Mucosa of stomach (tissue), 1 donor: ENCODE data around the gene SMIM28.

Experiments used
- H3K27me3 ChIP-seq: one replicate; pipeline ENCODE4 v1.7.0; 2013; ENCODE audit warnings: mild to moderate bottlenecking, low read length; ENCODE audit not compliant: control insufficient read depth, insufficient read depth
- H3K36me3 ChIP-seq: one replicate; pipeline ENCODE4 v1.7.0; 2013; ENCODE audit warnings: low read length; ENCODE audit not compliant: control insufficient read depth, insufficient read depth
- H3K4me1 ChIP-seq: one replicate; pipeline ENCODE4 v1.7.0; 2013; ENCODE audit warnings: mild to moderate bottlenecking, low read length; ENCODE audit not compliant: control insufficient read depth, insufficient read depth
- H3K4me3 ChIP-seq: one replicate; pipeline ENCODE4 v1.7.0; 2013; ENCODE audit warnings: low read length
- H3K9ac ChIP-seq: one replicate; pipeline ENCODE4 v1.7.0; 2013; ENCODE audit warnings: mild to moderate bottlenecking, low read length, moderate library complexity
- H3K9me3 ChIP-seq: one replicate; pipeline ENCODE4 v1.7.0; 2013; ENCODE audit warnings: mild to moderate bottlenecking, low read length, moderate library complexity; ENCODE audit not compliant: control insufficient read depth
- donor health status: Pancreatic carcinoma.

SMIM28 gene

GRCh38 chr6:138428944-138429598, 51.4 kb downstream of the SMIM28 start:
- H3K36me3 ChIP-seq, result no peaks in the 10 kb centered on the region
- H3K4me3 ChIP-seq, result no peak overlapping the region
- no peak overlapping the region for H3K9ac ChIP-seq
- no peaks in the 10 kb centered on the region for H3K27me3 ChIP-seq
- no peaks in the 10 kb centered on the region for H3K9me3 ChIP-seq
- H3K4me1 ChIP-seq, result peaks cover 6% of the 10 kb centered on the region

- Histone ChIP-seq H3K9ac (no peak overlapping the region), H3K4me3 (no peak overlapping the region), H3K9me3 (no peaks in the 10 kb centered on the region), H3K4me1 (peaks cover 6% of the 10 kb centered on the region), H3K27me3 (no peaks in the 10 kb centered on the region), H3K36me3 (no peaks in the 10 kb centered on the region)
Measured at GRCh38 chr6:138429761-138430160, 52.1 kb downstream of the SMIM28 start.

GRCh38 chr6:138430361-138431145, 52.8 kb downstream of the SMIM28 start:
- H3K4me1 ChIP-seq, result peaks cover 6% of the 10 kb centered on the region
- no peaks in the 10 kb centered on the region for H3K27me3 ChIP-seq
- no peaks in the 10 kb centered on the region for H3K9me3 ChIP-seq
- H3K4me3 ChIP-seq, result no peak overlapping the region
- H3K9ac ChIP-seq, result no peak overlapping the region
- H3K36me3 ChIP-seq, result no peaks in the 10 kb centered on the region

GRCh38 chr6:138431256-138432062, 53.8 kb downstream of the SMIM28 start:
- Histone ChIP-seq H3K9me3 (no peaks in the 10 kb centered on the region), H3K9ac (no peak overlapping the region), H3K27me3 (no peaks in the 10 kb centered on the region), H3K4me3 (no peak overlapping the region), H3K36me3 (no peaks in the 10 kb centered on the region), H3K4me1 (peaks cover 6% of the 10 kb centered on the region)

GRCh38 chr6:138432063-138432356, 54.3 kb downstream of the SMIM28 start:
- Histone ChIP-seq H3K4me1 (peaks cover 6% of the 10 kb centered on the region), H3K4me3 (no peak overlapping the region), H3K36me3 (no peaks in the 10 kb centered on the region), H3K27me3 (no peaks in the 10 kb centered on the region), H3K9me3 (no peaks in the 10 kb centered on the region), H3K9ac (no peak overlapping the region)
